Measurements from ENCODE around the gene PHF2. TPM values are rescaled to one million over a fixed set of nuclear protein-coding genes. Genes with fewer than 3 reads are reported as not detected.

The PHF2 gene
- total RNA-seq, 1 donor from 2014 or later = 12.1 TPM

DNA sequence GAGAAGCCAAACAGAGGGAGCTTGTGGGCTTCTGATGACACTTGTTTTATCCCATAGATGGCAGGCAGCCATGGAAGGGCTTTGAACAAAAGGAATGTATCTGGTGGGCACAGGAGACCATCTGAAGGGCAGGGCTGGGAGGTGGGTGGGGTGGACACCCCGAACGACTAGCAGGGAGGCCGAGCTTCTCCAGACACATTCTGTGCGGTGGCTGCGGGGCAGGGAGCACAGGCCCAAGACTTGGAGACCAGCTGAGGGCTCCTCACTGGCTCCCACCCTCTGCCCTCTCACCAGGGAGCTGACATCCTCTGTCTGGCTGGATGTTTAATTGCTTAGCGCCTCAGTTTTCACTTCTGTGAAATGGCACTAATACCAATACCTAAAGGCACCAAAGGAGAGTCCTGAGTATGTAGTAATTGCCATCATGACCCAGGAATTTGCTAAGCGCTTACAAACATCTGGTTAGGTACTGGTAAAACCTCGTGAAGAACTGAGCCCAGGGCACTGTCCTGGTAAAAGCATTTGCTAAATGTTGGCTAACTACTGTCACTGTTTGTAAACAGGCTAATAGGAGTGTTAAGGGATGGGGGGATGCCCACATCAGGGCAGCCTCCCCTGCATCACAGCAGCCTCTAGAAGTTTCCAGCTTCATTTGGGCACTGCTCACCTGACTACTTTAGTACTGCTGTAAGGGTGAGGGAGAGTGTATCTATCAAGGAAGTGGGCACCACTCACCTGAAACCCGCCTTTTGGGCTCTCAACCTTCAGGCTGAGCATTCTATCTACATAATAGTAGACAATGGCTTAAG lies 2.1 kb upstream of the PHF2 start:
- no peak overlapping the region for H3K27ac ChIP-seq (ENCODE audit: low read depth, low read length)
- no peaks in the 10 kb centered on the region for H3K27me3 Mint-ChIP-seq (ENCODE audit: low read depth, unreplicated experiment)
- no peak overlapping the region for H3K4me2 ChIP-seq (ENCODE audit: low read length)
- H3K9ac ChIP-seq (ENCODE audit: low read length) = no peak overlapping the region
- H3K36me3 Mint-ChIP-seq (ENCODE audit: low read depth, unreplicated experiment) = peaks cover 5% of the 10 kb centered on the region
- no peaks in the 10 kb centered on the region for H3K36me3 ChIP-seq (ENCODE audit: insufficient read depth, low read length)
- H3K9me3 ChIP-seq (ENCODE audit: insufficient read depth, low read depth, low read length) = no peaks in the 10 kb centered on the region
- H3K4me3 ChIP-seq (ENCODE audit: insufficient read depth, low read depth, low read length) = no peak overlapping the region
- H3K4me1 ChIP-seq (ENCODE audit: insufficient read depth, low read length) = peaks cover 18% of the 10 kb centered on the region
- no peak overlapping the region for H3K4me3 Mint-ChIP-seq (ENCODE audit: unreplicated experiment)
- peaks cover 18% of the 10 kb centered on the region for H4K20me1 ChIP-seq (ENCODE audit: insufficient read depth, low read length)
- no peak for TF ChIP-seq EZH2 (IDR thresholded peaks at IDR 0.05; ENCODE audit: insufficient read depth, low read length)
- TF ChIP-seq, protein P1, sequence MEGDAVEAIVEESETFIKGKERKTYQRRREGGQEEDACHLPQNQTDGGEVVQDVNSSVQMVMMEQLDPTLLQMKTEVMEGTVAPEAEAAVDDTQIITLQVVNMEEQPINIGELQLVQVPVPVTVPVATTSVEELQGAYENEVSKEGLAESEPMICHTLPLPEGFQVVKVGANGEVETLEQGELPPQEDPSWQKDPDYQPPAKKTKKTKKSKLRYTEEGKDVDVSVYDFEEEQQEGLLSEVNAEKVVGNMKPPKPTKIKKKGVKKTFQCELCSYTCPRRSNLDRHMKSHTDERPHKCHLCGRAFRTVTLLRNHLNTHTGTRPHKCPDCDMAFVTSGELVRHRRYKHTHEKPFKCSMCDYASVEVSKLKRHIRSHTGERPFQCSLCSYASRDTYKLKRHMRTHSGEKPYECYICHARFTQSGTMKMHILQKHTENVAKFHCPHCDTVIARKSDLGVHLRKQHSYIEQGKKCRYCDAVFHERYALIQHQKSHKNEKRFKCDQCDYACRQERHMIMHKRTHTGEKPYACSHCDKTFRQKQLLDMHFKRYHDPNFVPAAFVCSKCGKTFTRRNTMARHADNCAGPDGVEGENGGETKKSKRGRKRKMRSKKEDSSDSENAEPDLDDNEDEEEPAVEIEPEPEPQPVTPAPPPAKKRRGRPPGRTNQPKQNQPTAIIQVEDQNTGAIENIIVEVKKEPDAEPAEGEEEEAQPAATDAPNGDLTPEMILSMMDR (IDR thresholded peaks at IDR 0.05; ENCODE audit: insufficient read depth, low read depth, low read length) = no peak
- no peak overlapping the region for H3K27ac Mint-ChIP-seq (ENCODE audit: unreplicated experiment)
- no peaks in the 10 kb centered on the region for H3K27me3 ChIP-seq (ENCODE audit: insufficient read depth, low read length)
- DNase-seq (ENCODE audit: low read depth) (no peak), FAIRE-seq (no peak)
- no peak overlapping the region for H2AFZ ChIP-seq (ENCODE audit: low read depth, low read length)
- peaks cover 39% of the 10 kb centered on the region for H3K79me2 ChIP-seq (ENCODE audit: insufficient read depth, low read length)
- H3K4me1 Mint-ChIP-seq (ENCODE audit: low read depth, unreplicated experiment) = peaks cover 2% of the 10 kb centered on the region
- peaks cover 6% of the 10 kb centered on the region for H3K9me3 Mint-ChIP-seq (ENCODE audit: unreplicated experiment)

DNA sequence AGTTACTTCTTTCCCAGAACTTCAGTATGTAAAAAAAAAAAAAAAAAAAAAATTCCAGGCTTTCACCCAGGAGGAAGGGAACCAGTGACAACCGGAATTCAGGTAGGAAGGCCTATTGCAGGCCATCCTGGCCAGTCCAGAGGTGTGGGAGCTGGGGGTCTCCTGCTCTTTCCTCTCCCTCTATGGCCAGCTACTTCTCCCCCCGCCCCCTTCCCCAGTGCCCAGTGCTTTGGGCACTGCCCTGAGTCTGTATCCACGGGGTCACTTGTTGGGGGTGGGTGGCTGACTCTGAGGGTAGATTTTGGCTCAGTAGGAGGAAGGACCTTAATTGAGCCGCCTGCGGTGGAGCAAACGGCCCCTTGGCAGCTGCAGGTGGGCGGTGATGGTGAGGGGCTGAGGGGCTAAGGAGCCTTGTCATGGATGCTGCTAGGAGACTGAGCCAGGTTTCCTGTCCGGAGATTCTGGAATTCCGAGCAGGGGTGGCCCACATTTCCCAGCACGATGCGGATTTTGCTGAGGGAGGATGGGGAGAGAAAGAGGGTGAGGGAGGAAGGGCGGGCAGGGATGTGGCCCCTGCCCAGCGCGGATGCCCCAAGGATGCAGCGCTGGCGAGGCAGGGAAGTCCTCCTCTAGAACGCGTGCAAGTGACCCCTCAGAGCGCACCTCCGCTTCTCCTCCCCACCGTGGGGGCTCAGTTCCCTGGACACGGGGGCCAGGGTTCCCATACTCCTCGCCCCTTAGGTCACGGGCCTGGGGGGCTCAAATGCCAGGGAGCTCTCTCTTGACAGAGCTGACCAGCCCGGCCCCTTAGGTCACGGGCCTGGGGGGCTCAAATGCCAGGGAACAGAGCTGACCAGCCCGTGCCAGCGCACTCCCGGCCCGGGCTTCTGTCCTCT lies 1.2 kb upstream of the PHF2 start:
- FAIRE-seq (no peak), DNase-seq (ENCODE audit: low read depth) (no peak)
- Histone ChIP-seq H3K27ac (ENCODE audit: low read depth, low read length) (peak overlapping the region; percentile 27), H4K20me1 (ENCODE audit: insufficient read depth, low read length) (peaks cover 26% of the 10 kb centered on the region), H3K27me3 (ENCODE audit: insufficient read depth, low read length) (no peaks in the 10 kb centered on the region), H3K9me3 (ENCODE audit: insufficient read depth, low read depth, low read length) (no peaks in the 10 kb centered on the region), H3K4me1 (ENCODE audit: insufficient read depth, low read length) (peaks cover 18% of the 10 kb centered on the region), H3K4me2 (ENCODE audit: low read length) (peak overlapping the region; percentile 91), H3K36me3 (ENCODE audit: insufficient read depth, low read length) (no peaks in the 10 kb centered on the region), H3K79me2 (ENCODE audit: insufficient read depth, low read length) (peaks cover 48% of the 10 kb centered on the region), H3K9ac (ENCODE audit: low read length) (peak overlapping the region; percentile 84), H3K4me3 (ENCODE audit: insufficient read depth, low read depth, low read length) (peak overlapping the region; percentile 69), H2AFZ (ENCODE audit: low read depth, low read length) (peak overlapping the region; percentile 71)
- Mint-ChIP-seq H3K27ac (ENCODE audit: unreplicated experiment) (peak overlapping the region; percentile 93), H3K36me3 (ENCODE audit: low read depth, unreplicated experiment) (peaks cover 5% of the 10 kb centered on the region), H3K9me3 (ENCODE audit: unreplicated experiment) (peaks cover 6% of the 10 kb centered on the region), H3K4me3 (ENCODE audit: unreplicated experiment) (peak overlapping the region; percentile 93), H3K4me1 (ENCODE audit: low read depth, unreplicated experiment) (peaks cover 2% of the 10 kb centered on the region), H3K27me3 (ENCODE audit: low read depth, unreplicated experiment) (no peaks in the 10 kb centered on the region)
- no peak for TF ChIP-seq EZH2 (IDR thresholded peaks at IDR 0.05; ENCODE audit: insufficient read depth, low read length)
- TF ChIP-seq, protein P1 (IDR thresholded peaks at IDR 0.05; ENCODE audit: insufficient read depth, low read depth, low read length) = no peak
